M059J (cell line): ENCODE measurements around the gene CPPED1. TPM values are rescaled to one million over a fixed set of nuclear protein-coding genes. Genes with fewer than 3 reads are reported as not detected.

Experiments used
- DNase-seq: peaks from one replicate; pipeline ENCODE4 v3.0.0-alpha.2; 2012; ENCODE audit warnings: low read depth
- total RNA-seq: library from RNA; depleted of rRNA; stranded (reverse); fragments of >200 nt; shearing (Covaris generic); gene quantifications from 2 replicates; pipeline ENCODE4 v1.2.3, GENCODE V29; 2014

The CPPED1 gene
- total RNA-seq, 1 experiment from 2014 or later, result 40.5 TPM

DNA sequence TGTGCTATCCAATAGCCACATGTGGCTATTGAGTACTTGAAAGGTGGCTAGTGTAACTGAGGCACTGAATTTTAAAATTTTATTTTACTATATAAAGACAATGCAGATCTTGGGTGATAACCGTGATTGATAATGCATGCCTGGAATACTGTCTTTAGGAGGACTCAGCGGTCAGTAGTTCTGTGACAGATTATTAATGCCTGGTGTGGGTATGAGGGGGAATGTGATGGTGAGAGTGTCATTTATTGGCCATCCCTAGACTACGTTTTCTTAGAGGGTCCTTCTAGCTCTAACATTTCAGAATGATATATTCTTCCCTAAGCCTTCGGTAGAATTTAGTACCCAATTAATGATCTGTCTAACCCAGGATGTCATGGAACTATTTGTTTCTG is 157.6 kb downstream of the CPPED1 start:
- no peak for DNase-seq

DNA sequence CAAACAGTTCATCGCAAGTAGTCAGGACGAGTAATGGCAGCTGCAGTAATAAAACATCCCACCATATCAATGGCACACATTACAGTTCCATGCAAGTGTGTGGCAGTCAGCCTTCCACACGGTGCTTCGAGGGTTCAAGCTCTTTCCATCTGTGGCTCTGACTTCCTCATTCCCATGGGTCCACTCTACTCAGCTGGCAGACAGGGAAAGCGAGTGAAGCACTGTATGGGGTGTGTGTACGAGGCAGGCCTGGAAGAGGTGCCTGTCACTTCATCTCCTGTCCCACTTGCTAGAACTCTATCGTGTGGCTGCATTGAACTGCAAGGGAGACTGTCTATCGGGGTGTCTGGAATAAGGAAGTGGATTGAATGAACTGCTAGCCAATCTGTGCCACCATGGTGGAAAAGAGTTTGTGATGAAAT is 160.6 kb downstream of the CPPED1 start:
- DNase-seq, result no peak

- peak; percentile 92 for DNase-seq
Observed at GRCh38 chr16:12639044-12639443, 164.6 kb downstream of the CPPED1 start.

DNA sequence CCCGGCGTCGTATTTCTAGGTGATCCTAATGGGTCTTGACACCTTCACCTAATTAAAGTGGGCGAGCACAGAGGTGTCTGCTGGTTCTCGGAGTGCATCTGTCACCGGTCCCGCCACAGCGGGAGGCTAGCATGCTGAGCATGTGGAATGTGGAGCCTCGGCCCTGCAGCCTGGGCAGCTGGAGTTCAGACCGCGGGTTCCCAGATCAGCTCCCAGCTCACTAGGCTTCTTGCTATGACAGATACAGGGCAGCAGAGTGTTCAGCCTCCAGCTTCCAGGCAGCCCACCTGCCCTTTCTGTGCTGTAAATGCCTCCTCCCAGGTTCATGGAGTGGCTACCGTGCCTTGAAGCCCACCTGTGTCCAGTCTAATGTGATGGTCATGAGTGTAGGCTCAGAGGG is 166.7 kb downstream of the CPPED1 start:
- DNase-seq, result no peak

DNA sequence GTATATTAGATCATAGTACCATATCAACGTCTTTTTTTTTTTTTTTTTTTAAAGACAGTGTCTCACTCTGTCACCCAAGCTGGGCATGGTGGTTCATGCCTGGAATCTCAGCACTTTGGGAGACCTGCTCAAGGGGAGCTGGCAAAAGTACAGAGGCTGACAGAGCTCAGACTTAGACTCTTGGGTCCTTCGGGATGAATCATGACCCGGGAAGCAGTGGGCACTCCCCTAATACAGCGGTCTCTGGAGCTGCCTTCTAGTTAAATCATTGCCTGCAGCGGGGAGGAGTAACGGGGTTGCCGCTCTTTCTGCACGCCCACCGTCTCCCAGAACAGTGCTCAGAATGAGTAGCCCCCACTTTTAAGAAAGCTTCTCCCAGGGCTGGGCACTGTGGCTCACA is 174.4 kb downstream of the CPPED1 start:
- peak; percentile 82 for DNase-seq

DNA sequence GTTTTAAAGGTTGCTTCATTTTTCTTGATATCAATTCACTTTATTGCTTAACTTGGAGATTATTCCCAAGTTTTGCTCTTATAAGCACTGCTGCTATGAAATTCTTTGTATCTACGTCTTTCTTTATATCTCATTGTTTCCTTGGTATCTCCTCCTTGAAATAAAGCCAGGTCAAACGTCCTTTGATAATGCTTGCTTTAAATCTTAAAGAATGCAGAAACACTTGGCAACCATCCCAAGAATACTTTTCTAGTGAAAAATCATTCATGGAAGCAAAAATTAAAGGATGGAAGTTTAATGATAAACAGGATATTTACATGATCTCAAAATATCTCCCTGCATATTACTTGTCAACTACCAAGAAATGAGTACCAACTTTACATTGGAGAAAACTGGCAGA is 175.2 kb downstream of the CPPED1 start:
- peak; percentile 45 for DNase-seq

- peak; percentile 62 for DNase-seq
Observed at GRCh38 chr16:12627394-12627793, 176.3 kb downstream of the CPPED1 start.

GRCh38 chr16:12626411-12626810 is 177.3 kb downstream of the CPPED1 start:
- DNase-seq, result no peak

GRCh38 chr16:12625716-12626115 is 178.0 kb downstream of the CPPED1 start:
- DNase-seq, result no peak

DNA sequence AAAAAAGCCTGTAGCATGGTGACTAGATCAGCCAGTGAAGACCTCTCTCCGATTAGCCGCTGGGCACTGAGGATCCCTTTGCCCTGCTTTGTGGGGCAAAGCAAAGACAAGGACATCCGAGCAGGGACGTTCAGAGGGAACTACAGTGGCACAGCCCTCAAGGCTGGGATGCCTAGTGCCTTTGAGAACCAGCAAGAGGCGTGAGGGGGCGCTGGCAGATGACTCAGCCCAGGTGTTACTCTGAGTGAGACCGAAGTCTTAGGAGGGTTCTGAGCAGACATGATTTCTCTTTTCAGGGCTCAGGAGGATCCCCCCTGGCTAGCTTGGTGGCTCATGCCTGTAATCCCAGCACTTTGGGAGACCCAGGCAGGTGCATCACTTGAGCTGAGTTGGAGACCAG is 178.6 kb downstream of the CPPED1 start:
- DNase-seq, result no peak

DNA sequence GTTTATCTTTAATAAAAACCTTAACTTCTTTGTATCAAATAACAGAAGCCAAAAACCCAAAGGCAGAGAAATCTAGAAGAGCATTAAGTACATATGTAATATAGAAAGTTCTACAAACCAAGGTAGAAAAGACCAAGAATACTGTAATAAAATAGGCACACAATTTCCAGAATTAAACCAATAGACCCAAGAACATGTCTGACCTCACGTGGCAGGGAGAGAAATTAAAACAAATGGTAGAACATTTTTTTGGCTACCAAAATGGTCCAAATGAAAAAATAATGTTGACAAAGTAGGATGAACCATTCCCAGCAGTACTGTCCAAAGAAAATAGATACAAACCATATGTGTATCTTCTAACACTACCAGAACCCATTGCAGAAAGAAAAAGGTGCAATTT is 183.5 kb downstream of the CPPED1 start:
- DNase-seq, result no peak

- peak; percentile 57 for DNase-seq
Observed at GRCh38 chr16:12618515-12618914, 185.2 kb downstream of the CPPED1 start.

- DNase-seq, result no peak
Observed at GRCh38 chr16:12617401-12617819, 186.3 kb downstream of the CPPED1 start.

- no peak for DNase-seq
Observed at GRCh38 chr16:12614662-12615278, 188.9 kb downstream of the CPPED1 start.

DNA sequence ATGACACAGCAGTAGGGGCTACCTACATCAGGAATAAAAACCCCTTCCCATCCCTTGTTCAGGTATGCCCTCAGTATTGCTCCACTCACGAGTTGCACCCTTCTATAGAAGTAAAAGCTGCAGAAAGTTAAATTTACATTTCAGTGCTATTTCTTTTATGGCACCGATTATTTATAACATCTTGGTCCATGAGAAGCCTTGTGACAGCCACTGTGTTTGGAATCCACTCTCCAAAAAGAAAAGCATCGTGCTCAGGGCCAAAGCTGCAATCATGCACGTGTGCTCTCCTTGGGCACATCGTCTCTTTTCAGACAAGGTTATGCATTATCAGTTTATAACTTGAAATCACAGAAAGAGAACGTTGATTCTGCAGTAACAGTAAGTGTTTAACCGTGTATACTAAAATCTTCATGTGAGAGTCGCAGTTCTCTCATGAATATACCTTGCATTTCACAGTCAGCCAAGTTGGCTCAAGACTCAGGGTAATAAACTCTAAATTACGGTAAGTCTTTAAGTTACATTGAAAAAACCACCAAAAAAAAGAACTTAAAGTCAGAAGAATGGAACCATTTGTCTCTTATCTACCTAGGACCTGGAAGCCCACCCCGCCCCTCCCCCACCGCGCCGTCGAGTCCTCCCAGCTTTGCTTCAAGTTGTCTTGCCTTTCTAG is 189.6 kb downstream of the CPPED1 start:
- DNase-seq, result no peak

GRCh38 chr16:12613131-12613991 is 190.3 kb downstream of the CPPED1 start:
- peak; percentile 97 for DNase-seq

GRCh38 chr16:12612598-12613101 is 191.0 kb downstream of the CPPED1 start:
- peak; percentile 96 for DNase-seq

DNA sequence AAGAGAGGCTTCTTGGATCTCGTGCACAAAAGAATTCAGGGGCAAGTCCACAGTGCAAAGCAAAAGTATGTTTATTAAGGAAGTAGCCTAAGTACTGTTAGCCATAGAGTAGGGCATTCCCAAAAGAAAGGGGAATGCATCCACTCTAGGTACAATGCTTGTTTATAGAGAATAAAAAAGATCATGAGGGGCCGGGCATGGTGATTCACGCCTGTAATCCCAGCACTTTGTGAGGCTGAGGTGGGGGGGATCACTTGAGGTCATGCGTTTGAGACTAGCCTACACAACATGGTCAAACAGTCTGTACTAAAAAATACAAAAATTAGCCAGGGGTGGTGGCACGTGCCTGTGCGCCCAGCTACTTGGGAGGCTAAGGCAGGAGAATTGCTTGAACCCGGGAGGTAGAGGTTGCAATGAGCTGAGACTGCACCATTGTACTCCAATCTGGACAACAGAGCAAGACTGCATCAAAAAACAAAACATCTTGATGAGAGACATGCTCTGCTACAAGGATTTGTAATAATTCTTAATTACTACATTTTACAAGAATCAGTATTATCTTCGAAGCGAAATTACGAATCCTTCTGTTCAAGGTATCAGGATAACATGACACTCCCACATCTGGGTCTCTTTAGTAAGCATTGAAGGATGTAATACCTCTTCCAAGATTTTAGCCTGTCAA is 191.6 kb downstream of the CPPED1 start:
- peak; percentile 72 for DNase-seq

GRCh38 chr16:12611006-12611477 is 192.6 kb downstream of the CPPED1 start:
- DNase-seq, result peak; percentile 61

DNA sequence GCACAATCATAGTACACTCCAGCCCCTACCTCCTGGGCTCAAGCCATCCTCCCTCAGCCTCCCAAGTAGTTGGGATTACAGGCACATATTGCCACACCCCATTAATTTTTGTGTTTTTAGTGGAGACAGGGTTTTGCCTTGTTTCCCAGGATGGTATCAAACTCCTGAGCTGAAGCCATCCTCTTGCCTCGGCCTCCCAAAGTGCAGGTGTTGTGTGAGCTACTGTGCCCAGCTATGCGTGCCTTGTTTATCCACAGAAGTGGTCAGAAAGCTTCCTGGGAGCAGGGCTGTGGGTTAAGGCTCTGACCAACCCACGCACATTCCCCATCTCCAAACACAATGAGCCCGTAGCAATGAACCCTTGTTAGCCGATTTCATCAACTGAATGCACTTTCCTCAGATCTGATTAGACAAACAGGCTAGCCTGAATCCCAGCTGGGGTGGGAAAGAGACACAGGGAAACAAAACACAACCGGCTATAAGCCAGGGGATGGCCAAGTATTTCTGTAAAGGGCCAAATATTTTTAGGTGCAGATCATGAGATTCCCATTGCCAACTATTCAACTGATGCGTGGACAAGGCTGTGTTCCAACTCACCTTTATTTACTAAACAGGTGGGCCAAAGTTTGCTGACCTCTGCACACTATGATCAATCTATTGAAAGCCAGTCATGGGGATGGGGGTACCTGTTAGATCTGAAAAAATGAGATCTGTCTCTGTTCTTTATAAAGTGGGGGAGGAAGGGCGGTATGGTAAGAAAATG is 193.6 kb downstream of the CPPED1 start:
- DNase-seq, result peak; percentile 47
